ENCODE measurements around the gene KCNMB3.
A peak's percentile ranks its signal among the peaks of the same experiment; 100 is the strongest.
"Not testable (repeated sequence)": the region's sequence is repeated elsewhere in the genome, so short reads cannot be mapped to it uniquely, and the experiment has no call there.

Gene KCNMB3

GRCh38 chr3:179263134-179263533 is 12.2 kb upstream of the KCNMB3 start:
- DNase-seq: no peak

- DNase-seq: peak; percentile 49
These were observed 10.2 kb upstream of the KCNMB3 start for GRCh38 chr3:179260949-179261765.

GRCh38 chr3:179259959-179260756 is 9.2 kb upstream of the KCNMB3 start:
- not testable (repeated sequence) for DNase-seq

- DNase-seq: no peak
These were observed 7.9 kb upstream of the KCNMB3 start for GRCh38 chr3:179258820-179259219.

DNA sequence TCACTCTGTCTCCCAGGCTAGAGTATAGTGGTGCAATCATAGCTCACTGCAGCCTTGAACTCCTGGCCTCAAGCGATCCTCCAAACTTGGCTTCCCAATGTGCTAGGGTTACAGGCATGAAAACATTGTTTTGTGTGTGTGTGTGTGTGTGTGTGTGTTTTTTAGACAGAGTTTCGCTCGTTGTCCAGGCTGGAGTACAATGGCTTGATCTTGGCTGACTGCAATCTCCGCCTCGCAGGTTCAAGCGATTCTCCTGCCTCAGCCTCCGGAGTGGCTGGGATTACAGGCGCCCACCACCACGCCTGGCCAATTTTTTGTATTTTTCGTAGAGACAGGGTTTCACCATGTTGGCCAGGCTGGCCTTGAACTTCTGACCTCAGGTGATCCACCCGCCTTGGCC is 6.8 kb upstream of the KCNMB3 start:
- not testable (repeated sequence) for DNase-seq

- no peak for DNase-seq
These were observed 5.9 kb upstream of the KCNMB3 start for GRCh38 chr3:179256813-179257212.

DNA sequence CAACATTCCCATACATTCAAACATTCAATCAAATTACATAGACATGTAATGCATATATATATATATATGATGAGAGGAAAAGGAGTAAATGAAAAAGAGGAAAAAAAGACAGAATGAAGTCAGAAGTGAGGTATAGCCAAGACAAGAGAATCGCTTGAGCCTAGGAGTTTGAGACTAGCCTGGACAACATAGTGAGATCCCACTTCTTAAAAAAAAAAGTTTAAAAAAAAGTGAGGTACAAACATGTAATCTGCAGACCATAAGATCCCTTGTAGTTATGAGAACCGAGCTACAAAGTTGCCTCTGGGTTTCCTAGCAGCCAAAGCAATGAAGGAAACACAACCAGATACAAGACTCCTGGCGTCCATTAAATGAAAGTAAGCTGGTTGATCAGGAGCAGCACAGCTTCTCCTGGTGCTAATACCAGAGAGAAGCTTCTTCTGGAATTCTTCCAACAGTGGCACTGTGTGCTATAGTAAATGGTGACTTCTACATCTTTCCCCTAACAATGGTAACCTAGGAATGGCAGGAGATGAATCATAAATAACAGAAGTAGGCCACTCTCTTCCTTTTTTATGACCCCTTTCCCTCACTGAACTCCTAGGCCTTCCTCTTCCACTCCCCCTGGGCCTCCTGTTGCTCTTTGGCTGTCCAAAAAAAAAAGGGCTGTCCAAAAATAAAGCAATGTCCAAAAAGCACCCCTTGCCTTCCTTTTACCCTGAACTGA is 3.5 kb downstream of the KCNMB3 start:
- peak; percentile 58 for DNase-seq

DNA sequence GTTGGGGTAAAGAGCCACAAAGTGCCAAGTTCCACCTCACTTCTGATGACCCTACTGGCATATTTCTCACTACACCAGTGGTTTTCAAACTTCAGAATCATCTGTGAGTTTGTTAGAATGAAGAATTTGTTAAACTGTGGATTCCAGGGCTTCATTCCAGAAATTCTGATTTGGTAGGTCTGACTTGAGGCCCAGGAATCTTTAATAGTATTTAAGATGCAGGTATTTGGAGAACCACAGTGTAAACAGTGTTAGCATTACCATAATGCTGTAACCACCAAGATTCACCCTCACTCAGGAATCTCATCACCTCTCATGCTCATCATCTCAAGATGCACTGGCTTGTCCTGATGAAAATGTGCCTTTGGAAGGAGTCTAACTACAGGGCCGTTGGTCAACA is 6.0 kb downstream of the KCNMB3 start:
- no peak for DNase-seq

- DNase-seq: not testable (repeated sequence)
These were observed 8.1 kb downstream of the KCNMB3 start for GRCh38 chr3:179242859-179243258.

- not testable (repeated sequence) for DNase-seq
These were observed 10.6 kb downstream of the KCNMB3 start for GRCh38 chr3:179240299-179240698.

DNA sequence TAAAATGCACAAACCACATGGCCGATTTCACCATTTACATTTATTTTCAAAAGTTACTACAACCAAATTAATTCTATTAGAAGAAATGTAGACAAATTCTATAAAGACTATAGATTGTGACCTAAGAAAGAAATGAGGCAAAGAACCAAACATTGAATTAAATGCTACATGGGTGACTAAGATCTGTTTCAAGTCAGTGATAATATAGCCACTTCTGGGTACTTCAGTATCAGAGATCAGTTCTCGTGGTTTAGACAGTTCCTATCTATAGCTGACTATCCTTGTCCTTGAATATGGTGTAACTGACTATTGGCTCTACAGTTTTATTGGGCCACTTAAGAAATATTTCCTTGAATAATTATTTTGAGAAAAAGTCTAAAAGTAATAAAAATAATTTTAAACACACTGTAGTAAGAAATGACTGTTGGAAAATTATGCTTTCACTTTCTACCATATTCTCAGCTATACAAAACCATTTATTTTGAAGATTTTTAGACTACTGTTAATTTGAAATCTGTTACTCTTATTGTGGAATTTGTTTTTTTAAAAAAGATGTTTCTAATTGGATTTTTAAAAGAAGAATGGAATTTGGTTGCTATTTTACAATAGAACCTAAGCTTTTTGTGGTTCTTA is 14.1 kb downstream of the KCNMB3 start:
- DNase-seq: peak; percentile 51

DNA sequence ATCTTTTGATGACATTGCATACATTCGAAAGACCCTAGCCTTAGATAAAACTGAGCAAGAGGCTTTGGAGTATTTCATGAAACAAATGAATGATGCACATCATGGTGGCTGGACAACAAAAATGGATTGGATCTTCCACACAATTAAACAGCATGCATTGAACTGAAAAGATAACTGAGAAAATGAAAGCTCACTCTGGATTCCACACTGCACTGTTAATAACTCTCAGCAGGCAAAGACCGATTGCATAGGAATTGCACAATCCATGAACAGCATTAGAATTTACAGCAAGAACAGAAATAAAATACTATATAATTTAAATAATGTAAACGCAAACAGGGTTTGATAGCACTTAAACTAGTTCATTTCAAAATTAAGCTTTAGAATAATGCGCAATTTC is 16.7 kb downstream of the KCNMB3 start:
- DNase-seq: no peak

DNA sequence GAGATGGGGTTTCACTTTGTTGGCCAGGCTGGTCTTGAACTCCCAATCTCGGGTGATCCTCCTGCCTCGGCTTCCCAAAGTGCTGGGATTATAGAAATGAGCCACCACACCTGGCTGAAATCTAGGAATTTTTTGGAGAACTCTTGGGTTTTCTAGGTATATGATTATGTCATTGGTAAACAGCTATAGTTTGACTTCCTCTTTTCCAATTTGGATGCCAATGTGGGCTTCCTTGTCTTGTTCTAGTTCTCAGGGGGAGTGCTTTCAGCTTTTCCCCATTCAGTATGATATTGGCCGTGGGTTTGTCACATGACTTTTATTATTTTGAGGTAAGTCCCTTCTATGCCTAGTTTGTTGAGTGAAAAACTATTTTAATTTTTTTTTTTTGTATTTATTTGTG is 17.9 kb downstream of the KCNMB3 start:
- DNase-seq: peak; percentile 19

GRCh38 chr3:179229177-179229576 is 21.7 kb downstream of the KCNMB3 start:
- no peak for DNase-seq

DNA sequence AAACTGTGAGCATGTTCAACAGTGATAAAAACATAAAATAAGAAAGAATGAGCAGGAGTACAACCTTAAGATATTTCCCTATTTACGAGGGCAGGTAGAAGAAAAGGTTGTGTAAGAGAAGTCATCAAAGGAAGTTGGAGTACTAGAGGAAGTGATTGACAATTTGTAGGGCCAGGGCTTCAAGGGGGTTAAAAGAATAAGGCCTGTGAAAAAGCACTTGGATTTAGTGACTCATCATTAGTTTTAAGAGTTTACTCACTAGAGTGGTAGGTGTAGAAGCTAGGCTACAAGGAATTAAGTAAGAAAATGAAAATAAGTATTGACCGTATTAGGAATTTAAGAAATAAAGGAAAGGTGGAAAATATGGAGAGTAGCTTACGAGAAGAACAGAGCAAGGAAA is 23.6 kb downstream of the KCNMB3 start:
- DNase-seq: no peak

DNA sequence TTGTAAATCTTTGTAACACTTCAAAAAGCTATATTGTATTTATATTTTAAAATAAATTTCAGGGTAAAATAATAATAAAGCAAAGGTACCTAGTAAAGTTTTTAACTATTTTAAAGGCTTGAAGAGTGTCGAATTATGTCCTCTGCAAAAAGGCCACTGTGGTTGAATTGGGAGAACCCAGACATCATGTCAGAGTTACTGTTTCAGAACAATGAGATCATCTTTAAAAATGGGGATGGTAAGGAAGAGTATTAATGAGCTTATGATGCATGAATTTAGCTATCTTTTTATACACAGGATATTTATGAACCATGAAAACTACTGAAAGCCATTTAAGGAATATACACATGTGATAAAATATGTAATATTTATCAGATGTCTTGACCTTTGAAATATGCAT is 26.3 kb downstream of the KCNMB3 start:
- no peak for DNase-seq

GRCh38 chr3:179223548-179223947 is 27.4 kb downstream of the KCNMB3 start:
- DNase-seq: no peak

- DNase-seq: not testable (repeated sequence)
These were observed 32.7 kb downstream of the KCNMB3 start for GRCh38 chr3:179218213-179218612.

GRCh38 chr3:179215550-179215949 is 35.4 kb downstream of the KCNMB3 start:
- peak; percentile 47 for DNase-seq

DNA sequence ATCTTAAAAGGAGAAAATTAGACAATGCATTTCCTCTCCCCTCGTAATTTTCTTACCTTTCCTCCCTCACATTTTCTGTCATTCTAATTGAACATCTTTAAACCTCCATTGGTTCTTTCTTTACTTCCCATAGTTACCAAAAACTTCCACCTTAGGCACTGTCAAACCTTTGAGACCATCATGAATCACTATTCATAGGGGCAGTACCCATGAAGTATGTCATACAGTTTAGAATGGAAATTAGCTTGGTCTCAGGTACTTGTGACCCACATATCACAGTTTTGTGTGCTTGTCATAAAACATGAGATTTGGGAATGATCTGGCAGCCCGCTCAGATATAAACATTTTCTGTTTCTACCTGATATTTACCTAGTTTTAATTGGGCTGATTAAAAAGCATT is 50.1 kb downstream of the KCNMB3 start:
- no peak for DNase-seq

DNA sequence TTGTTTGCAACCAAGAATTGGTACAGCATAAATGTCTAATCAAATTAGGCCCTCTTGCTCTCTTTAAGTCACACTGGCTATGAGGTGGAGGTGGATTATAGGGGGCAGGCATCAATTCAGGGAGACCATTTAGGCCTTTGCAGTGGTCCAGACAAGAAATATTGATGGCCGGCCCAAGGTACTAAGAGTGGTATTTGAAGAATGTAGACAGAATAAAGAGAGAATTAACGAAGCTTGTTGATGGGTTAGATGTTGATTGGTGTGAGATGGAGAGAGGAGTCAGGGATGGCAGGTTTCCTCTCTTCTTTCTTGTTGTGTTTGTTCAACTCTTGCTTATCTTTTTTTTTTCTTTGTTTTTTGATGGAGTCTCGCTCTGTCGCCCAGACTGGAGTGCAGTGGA is 54.2 kb downstream of the KCNMB3 start:
- no peak for DNase-seq

DNA sequence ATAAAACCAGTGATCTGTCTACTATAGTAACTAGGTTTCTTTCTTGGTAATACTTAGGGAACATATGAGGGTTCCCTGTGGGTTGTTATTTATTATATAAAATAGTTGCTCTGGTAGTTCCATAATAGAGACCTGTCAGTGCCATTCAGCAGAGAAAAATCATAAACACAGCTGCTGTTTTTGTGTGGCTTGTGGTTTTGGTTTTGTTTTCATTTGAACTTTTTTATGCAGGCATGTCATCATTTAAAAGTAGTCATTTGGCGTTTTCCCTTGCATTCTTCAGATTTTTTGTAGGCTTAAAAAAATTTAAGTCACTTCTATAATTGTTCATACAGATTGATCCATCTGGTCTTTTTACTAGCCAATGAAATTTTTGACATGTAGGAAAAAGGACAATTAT is 54.8 kb downstream of the KCNMB3 start:
- peak; percentile 3 for DNase-seq

- DNase-seq: no peak
These were observed 56.0 kb downstream of the KCNMB3 start for GRCh38 chr3:179194931-179195330.

Data from MV-4-11 (cell line).